DMS114 treated with DMSO at 0.1 percent for 48 hours (cell line): ENCODE results near the gene SLC38A8.
A peak's percentile ranks its signal among the peaks of the same experiment; 100 is the strongest.

Experiments used
- DNase-seq: peaks from one replicate; lab custom pipeline; 2025; ENCODE audit not compliant: unreplicated experiment; lab: John Stamatoyannopoulos, UW

SLC38A8 gene

DNA sequence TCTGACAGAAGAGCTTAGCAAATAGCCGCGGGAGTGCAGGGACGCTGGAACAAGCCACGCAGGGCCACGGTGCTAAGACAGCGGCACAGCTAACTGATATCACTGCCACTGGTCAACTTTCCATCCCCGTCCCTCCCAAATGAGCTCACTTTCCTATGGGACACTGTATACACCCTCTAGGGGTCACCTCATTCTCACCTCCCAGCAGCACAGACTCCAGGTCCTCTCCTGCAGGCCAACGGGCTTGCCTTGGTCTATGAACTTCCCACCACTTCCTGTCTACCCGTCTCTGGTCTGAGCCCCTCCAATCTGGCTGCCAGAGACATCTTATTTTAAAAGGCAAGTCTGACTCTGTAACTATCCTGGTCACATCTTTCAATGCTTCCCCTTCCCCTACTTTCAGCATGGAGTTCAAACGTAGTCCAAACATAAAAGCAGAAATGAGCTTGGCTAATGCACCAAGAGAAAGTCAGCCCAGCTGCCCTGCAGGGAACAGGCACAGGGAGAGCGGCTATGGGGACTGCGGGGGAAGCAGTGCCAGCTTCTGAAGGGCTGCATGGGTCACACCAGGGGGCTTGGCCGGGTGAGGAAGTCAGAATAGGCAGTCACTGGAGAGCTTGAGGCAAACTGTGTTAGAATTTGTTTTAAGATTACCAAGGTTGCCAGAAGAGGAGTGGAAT, 26.3 kb upstream of the SLC38A8 start:
- DNase-seq, result no peak

GRCh38 chr16:84068041-84068440, 25.4 kb upstream of the SLC38A8 start:
- no peak for DNase-seq

DNA sequence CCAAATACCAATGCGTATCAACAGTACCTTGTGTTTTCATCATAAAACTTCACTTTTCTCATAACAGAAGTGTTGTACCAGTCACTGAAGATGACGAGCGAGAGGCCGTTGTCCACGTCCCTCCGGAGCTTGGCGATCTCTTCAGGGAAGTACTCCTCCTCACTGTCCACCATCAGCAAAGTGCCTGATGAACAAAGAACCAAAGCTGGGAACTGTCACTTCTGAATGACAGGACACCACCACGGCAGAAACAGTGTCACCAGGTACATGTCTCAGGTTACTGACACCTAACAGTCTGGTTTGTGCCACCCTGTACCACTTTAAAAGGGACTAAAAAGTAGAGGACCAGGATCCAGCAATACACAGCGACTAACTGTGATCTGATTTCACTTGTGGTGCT, 25.0 kb upstream of the SLC38A8 start:
- DNase-seq, result no peak

GRCh38 chr16:84065536-84066132, 23.0 kb upstream of the SLC38A8 start:
- DNase-seq, result peak; percentile 64

DNA sequence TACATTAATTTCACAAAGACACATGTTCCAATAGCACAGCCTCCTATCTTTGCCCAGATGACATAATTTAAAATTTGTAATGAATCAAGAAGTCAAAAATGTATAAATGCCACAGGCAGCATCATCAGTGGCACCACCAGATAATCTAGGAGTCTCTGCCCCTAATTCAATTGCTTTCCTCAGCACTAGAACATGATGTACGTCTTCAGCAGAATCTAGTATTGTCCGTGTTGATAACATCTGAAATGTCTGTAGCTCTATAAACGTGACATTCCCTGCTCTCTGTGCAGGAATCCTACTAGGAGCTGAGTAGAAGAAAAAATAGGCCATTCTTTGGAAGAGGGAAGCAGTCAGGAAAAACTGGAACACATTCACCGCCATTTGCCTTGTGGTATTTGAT, 21.4 kb upstream of the SLC38A8 start:
- no peak for DNase-seq

DNA sequence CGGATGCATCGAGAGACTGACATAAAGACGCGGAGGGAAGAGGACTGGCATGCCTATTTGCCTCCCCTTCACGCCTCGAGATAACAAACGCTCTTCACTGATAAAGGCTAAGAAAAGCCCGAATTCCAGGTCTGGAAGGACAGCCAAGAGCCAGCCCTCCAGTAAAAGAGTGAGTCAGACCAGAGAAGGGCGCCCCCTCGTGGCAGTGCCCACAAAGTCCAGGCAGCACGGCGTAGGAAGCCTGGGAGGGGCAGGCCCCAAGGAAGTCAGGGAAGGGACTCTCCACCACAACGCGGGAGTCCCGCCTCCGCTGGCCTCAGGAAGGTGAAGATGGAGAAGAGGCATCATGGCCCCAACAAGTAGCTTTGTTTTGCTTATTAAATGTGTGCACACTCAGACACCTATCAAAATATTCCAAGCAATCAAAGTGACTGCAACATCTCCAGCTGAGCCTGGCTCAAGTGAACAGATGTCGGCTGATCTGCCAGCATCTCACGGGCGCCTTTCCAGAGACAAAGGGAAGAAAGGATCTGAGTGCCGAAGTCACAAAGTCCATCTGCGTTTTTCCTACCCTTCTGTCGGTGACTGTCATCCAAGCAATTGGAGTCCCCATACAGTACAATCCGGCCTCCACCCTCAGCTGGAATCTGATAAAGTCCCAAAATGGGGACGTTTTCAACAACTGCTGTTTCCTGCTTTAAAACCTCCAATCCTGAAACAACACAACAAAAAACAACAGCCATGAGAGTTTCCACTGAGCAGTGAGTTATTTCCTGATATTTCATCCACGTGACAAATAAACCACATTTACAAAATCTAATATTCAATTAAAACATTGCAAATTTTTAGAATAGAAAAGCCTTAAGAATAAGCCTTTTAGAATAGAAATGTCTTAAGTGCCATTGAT, 20.4 kb upstream of the SLC38A8 start:
- peak; percentile 57 for DNase-seq

DNA sequence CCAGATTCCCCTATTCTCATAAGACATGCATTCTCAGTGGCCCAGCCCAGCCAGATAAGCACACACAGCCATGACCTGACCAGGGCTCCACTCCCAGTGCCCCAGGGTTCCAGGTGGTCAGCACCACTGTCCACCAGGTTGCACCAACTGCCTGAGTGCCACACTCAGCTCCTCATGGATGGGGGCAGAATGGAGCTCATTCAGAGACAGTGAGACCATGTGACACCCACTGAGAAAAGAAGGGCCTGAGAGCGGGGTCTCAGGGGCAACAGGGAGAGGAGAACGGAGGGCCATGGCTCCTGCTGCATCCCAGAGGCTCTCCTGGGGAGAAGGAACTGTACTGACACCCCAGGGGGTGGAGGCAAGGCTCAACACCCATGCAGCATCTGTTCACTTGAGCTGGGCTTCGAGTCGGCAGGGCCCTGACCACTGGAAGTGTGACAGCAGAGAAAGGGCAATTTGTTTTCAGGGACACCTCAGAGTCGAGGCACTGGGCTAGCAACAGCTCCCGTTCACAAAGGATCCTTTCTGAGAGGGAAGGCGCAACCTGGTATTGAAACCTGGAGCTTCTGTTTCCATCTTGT, 18.7 kb upstream of the SLC38A8 start:
- DNase-seq, result no peak

GRCh38 chr16:84059946-84060901, 17.6 kb upstream of the SLC38A8 start:
- DNase-seq, result no peak

DNA sequence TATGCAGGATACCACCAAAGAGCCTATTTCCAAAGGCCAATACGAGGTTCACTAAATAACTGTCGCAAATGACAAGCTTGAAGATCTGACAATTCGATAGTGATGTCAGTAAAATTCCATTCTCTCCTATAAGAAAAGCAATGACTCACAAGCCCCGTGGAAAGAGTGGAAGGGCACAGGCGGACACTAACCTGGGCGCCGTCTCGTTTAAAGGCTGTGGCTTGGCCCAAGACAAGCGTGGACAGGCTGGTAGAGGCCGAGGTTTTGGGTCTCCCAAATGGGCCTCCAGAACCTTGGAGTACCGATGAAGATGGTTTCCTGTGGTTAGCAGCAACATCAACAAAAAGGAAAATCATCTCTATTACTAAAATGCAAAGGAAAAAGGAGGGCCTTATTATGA, 16.5 kb upstream of the SLC38A8 start:
- no peak for DNase-seq

GRCh38 chr16:84058664-84059063, 16.1 kb upstream of the SLC38A8 start:
- no peak for DNase-seq

GRCh38 chr16:84058211-84058610, 15.6 kb upstream of the SLC38A8 start:
- DNase-seq, result no peak

- DNase-seq, result no peak
These were observed 14.3 kb upstream of the SLC38A8 start for GRCh38 chr16:84056933-84057332.

GRCh38 chr16:84055801-84056634, 13.4 kb upstream of the SLC38A8 start:
- no peak for DNase-seq

- no peak for DNase-seq
These were observed 12.8 kb upstream of the SLC38A8 start for GRCh38 chr16:84055366-84055765.

GRCh38 chr16:84054916-84055315, 12.3 kb upstream of the SLC38A8 start:
- no peak for DNase-seq

DNA sequence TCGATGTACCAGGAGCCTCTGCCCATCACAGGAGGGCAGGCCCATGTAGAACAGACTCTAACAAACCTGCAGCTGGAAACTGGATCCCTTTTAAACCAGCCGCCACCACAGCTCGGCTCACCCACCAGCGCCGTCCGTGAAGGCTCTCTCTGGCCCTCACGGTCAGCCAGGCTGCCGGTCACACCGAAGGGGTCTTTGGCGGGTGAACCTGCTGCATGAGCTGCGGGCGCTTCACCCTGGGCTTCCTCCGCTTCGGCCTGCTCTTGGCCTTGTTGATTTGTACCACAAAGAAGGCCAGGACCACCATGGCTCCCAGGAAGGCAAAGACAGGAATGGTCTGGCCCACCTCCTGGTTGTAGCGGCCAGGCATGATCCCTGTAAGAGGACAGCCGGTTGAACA, 11.7 kb upstream of the SLC38A8 start:
- no peak for DNase-seq

GRCh38 chr16:84053237-84053636, 10.6 kb upstream of the SLC38A8 start:
- no peak for DNase-seq

DNA sequence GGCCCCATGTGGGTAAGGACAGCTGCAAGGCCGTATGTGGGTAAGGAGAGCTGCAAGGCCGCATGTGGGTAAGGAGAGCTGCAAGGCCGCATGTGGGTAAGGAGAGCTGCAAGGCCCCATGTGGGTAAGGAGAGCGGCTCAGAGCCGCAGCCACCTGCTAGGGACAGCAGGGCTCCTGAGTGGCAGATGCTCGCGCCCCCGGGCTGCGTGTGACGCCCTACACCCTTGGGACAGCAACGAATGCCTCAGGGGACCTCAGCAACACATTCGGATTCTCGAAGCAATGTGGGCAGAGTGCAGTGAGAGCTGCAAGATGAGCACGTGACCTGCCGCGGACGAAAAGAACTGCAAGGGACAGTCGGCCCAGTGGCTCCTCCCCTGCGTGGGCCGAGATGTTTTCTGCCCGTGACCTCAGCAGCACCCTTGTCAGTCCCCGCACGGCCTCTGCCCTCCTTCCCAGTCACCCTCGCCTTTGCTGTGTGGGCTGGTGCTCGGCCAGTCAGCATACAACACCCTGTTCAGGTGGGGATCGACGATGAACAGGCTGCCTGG, 9.6 kb upstream of the SLC38A8 start:
- no peak for DNase-seq

DNA sequence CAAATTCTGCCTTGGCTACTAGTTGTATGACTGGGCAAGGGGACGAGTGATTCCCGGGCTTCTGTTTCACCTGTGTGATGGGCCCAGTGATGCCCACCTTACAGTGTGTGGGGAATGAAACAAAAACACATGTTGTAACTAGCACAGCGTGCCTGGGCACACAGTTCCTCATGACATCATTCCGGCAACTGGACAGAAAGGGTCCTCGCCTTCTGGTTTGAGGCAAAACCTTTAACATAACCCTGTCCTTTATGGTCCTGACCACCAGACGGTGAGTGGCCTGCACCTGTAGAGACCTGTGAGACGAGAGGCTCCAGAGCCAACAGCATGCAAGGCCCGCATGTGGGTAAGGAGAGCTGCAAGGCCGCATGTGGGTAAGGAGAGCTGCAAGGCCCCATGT, 7.7 kb upstream of the SLC38A8 start:
- DNase-seq, result no peak
